Liver (tissue), 3 donors: ENCODE results near the gene SSC4D.

Experiments used
- EGR1 ChIP-seq, 2 donors: IDR thresholded peaks; 2 replicates each; pipeline ENCODE4 v1.6.1; 2016 to 2018; ENCODE audit warnings: antibody characterized with exemption in 2 of 2, low read depth in 2 of 2
- RAD21 ChIP-seq, 2 donors: IDR thresholded peaks; 2 replicates each; pipeline ENCODE4 v1.6.1; 2016; ENCODE audit warnings: antibody characterized with exemption in 2 of 2, mild to moderate bottlenecking in 2 of 2
- REST ChIP-seq: IDR thresholded peaks from 2 replicates; pipeline ENCODE4 v1.6.1; 2016; ENCODE audit warnings: antibody characterized with exemption, mild to moderate bottlenecking
- RXRA ChIP-seq, 2 donors: IDR thresholded peaks; 2 replicates each; pipeline ENCODE4 v1.6.1; 2017 to 2018; ENCODE audit warnings: antibody characterized with exemption in 2 of 2, mild to moderate bottlenecking in 1 of 2
- SP1 ChIP-seq: IDR thresholded peaks from 2 replicates; pipeline ENCODE4 v1.6.1; 2018; ENCODE audit warnings: antibody characterized with exemption, mild to moderate bottlenecking
- TAF1 ChIP-seq: conservative IDR thresholded peaks from 2 replicates; pipeline ENCODE4 v1.6.1; 2016; ENCODE audit warnings: antibody characterized with exemption, mild to moderate bottlenecking
- ZBTB33 ChIP-seq: IDR thresholded peaks from 2 replicates; pipeline ENCODE4 v1.6.1; 2016; ENCODE audit warnings: antibody characterized with exemption
- TF ChIP-seq, protein P1 (sequence below): fragments of 150-350 bp; IDR thresholded peaks from 2 replicates; pipeline ENCODE4 v1.5.1; 2017; ENCODE audit warnings: improper control_type of control experiment, low read depth, low read length; ENCODE audit not compliant: missing input control
- donor health status: healthy.
- donor health status: healthy.

- TF ChIP-seq, protein P1, sequence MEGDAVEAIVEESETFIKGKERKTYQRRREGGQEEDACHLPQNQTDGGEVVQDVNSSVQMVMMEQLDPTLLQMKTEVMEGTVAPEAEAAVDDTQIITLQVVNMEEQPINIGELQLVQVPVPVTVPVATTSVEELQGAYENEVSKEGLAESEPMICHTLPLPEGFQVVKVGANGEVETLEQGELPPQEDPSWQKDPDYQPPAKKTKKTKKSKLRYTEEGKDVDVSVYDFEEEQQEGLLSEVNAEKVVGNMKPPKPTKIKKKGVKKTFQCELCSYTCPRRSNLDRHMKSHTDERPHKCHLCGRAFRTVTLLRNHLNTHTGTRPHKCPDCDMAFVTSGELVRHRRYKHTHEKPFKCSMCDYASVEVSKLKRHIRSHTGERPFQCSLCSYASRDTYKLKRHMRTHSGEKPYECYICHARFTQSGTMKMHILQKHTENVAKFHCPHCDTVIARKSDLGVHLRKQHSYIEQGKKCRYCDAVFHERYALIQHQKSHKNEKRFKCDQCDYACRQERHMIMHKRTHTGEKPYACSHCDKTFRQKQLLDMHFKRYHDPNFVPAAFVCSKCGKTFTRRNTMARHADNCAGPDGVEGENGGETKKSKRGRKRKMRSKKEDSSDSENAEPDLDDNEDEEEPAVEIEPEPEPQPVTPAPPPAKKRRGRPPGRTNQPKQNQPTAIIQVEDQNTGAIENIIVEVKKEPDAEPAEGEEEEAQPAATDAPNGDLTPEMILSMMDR: no peak
- TF ChIP-seq TAF1: no peak
- TF ChIP-seq EGR1 (IDR thresholded peaks at IDR 0.05; ENCODE audit: low read depth in 2 of 2): no peak
- no peak for TF ChIP-seq ZBTB33
- no peak for TF ChIP-seq SP1
- no peak for TF ChIP-seq REST
- TF ChIP-seq RAD21 (IDR thresholded peaks at IDR 0.05): no peak
- no peak for TF ChIP-seq RXRA (IDR thresholded peaks at IDR 0.05)
Observed at GRCh38 chr7:76395965-76396726, 13.4 kb downstream of the SSC4D start.
